Measurements from ENCODE around the gene SLC25A33.
"Not testable (repeated sequence)": the region's sequence is repeated elsewhere in the genome, so short reads cannot be mapped to it uniquely, and the experiment has no call there.

The SLC25A33 gene

GRCh38 chr1:9539829-9540550 lies 725 bp downstream of the SLC25A33 start:
- peak; percentile 14 for DNase-seq (ENCODE audit: low read depth)

- DNase-seq (ENCODE audit: low read depth): no peak
Measured at GRCh38 chr1:9542430-9542829, 3.2 kb downstream of the SLC25A33 start.

- DNase-seq (ENCODE audit: low read depth): no peak
Measured at GRCh38 chr1:9544926-9545325, 5.7 kb downstream of the SLC25A33 start.

GRCh38 chr1:9549955-9550546 lies 10.8 kb downstream of the SLC25A33 start:
- DNase-seq (ENCODE audit: low read depth): no peak

- DNase-seq (ENCODE audit: low read depth): no peak
Measured at GRCh38 chr1:9551984-9552383, 12.7 kb downstream of the SLC25A33 start.

- no peak for DNase-seq (ENCODE audit: low read depth)
Measured at GRCh38 chr1:9553736-9554144, 14.5 kb downstream of the SLC25A33 start.

- DNase-seq (ENCODE audit: low read depth): no peak
Measured at GRCh38 chr1:9555942-9556341, 16.7 kb downstream of the SLC25A33 start.

- no peak for DNase-seq (ENCODE audit: low read depth)
Measured at GRCh38 chr1:9557624-9558023, 18.4 kb downstream of the SLC25A33 start.

GRCh38 chr1:9558271-9558945 lies 19.1 kb downstream of the SLC25A33 start:
- no peak for DNase-seq (ENCODE audit: low read depth)

GRCh38 chr1:9558946-9559545 lies 19.8 kb downstream of the SLC25A33 start:
- no peak for DNase-seq (ENCODE audit: low read depth)

GRCh38 chr1:9559673-9560072 lies 20.4 kb downstream of the SLC25A33 start:
- DNase-seq (ENCODE audit: low read depth): no peak

GRCh38 chr1:9560090-9560489 lies 20.8 kb downstream of the SLC25A33 start:
- not testable (repeated sequence) for DNase-seq (ENCODE audit: low read depth)

- no peak for DNase-seq (ENCODE audit: low read depth)
Measured at GRCh38 chr1:9561429-9561828, 22.2 kb downstream of the SLC25A33 start.

GRCh38 chr1:9569267-9569666 lies 30.0 kb downstream of the SLC25A33 start:
- DNase-seq (ENCODE audit: low read depth): no peak

GRCh38 chr1:9570886-9571529 lies 31.7 kb downstream of the SLC25A33 start:
- DNase-seq (ENCODE audit: low read depth): not testable (repeated sequence)

GRCh38 chr1:9573723-9574122 lies 34.5 kb downstream of the SLC25A33 start:
- DNase-seq (ENCODE audit: low read depth): no peak

GRCh38 chr1:9575486-9575885 lies 36.2 kb downstream of the SLC25A33 start:
- DNase-seq (ENCODE audit: low read depth): no peak

GRCh38 chr1:9576903-9577302 lies 37.6 kb downstream of the SLC25A33 start:
- no peak for DNase-seq (ENCODE audit: low read depth)

- DNase-seq (ENCODE audit: low read depth): no peak
Measured at GRCh38 chr1:9577423-9577822, 38.2 kb downstream of the SLC25A33 start.

- no peak for DNase-seq (ENCODE audit: low read depth)
Measured at GRCh38 chr1:9580942-9581341, 41.7 kb downstream of the SLC25A33 start.

GRCh38 chr1:9586147-9586766 lies 47.0 kb downstream of the SLC25A33 start:
- no peak for DNase-seq (ENCODE audit: low read depth)
